GM18870 (cell line): ENCODE results near the gene CUL4A.
"Not testable (repeated sequence)": the region's sequence is repeated elsewhere in the genome, so short reads cannot be mapped to it uniquely, and the experiment has no call there.

Experiments used
- ATAC-seq: cut with Tn5 transposase; IDR thresholded peaks from one replicate; pipeline ENCODE4 v1.9.1; 2021; ENCODE audit warnings: moderate library complexity; ENCODE audit not compliant: unreplicated experiment

CUL4A gene

DNA sequence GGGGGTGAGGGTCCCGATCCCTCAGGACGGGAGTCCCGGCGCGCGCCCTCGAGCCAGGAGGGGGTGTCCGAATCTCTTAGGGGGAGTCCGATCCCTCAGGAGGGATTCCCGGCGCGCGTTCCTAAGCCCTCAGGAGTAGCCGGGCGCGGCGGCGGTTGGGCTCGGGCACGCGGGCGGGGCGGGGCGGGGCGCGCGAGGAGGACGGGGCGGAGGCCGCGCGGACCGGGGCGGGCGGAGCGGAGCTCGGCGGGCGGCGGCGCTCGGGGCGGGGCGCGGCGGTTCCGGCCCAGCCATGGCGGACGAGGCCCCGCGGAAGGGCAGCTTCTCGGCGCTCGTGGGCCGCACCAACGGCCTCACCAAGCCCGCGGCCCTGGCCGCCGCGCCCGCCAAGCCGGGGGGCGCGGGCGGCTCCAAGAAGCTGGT is at the start of gene CUL4A:
CUL4A (plus strand) TSS at position 278 of the 423 bp plus-strand sequence; CDS start at position 293, 15 bp downstream.
- peak; percentile 13 for ATAC-seq

DNA sequence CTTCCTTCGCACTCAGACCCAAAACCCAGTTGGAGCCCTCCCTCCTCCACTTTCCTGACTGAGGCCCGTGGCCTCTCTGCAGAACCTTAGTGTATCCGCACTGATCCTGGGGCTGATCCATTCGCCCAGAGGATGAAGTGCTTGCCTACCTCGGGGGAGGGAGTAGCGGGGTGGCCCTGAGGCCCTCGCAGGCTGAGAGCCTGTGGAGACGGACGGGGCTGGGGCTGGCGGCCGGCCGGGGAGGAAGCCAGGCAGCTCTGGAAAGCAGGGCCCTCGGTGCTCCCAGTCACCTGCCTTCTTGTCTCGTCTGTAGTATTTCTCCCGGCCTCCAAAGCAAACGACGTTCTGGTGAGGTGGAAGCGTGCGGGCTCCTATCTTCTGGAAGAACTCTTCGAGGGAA is 49.7 kb upstream of the CUL4A start:
- no peak for ATAC-seq

DNA sequence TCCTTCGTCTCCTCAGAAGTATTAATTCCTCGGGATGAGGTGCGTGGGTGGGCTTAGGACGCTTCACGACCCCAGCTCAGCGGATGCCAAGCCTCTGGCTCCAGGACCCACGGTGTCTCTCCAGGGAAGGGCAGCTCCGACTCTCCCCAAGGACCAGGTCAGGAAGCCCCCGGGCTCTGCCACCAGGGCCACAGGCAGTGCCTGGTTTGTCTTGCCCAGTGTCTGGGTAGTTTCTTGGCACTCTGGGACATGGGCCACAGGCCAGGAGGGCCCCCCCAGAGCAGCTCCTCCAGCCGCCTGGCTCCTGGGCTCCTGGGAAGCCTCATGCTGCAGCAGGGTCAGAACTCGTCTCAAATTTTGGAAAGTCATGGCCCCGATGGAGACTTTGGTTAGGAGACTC is 48.4 kb upstream of the CUL4A start:
- ATAC-seq: no peak

DNA sequence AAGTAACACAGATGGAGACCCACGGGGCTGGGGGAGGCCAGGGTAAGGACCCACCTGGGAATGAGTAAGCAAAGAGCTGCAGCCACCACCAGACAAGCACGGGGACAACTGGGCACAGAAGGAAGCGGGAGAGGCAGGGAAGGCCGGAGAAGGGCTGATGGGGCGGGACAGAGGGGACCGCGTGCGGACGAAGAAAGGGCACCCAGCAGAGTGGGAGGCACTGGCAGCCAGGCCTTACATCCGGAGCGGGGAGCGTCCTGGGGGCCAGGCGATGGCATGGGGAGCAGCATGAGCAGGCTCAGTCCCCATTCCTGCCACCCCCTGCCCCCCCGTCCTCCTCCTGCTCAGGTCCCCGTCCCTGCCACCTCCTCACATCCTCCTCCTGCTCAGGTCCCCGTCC is 48.0 kb upstream of the CUL4A start:
- no peak for ATAC-seq

DNA sequence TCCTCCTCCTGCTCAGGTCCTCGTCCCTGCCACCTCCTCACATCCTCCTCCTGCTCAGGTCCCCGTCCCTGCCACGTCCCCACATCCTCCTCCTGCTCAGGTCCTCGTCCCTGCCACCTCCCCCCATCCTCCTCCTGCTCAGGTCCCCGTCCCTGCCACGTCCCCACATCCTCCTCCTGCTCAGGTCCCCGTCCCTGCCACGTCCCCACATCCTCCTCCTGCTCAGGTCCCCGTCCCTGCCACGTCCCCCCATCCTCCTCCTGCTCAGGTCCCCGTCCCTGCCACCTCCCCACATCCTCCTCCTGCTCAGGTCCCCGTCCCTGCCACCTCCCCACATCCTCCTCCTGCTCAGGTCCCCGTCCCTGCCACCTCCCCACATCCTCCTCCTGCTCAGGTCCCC is 47.4 kb upstream of the CUL4A start:
- not testable (repeated sequence) for ATAC-seq

DNA sequence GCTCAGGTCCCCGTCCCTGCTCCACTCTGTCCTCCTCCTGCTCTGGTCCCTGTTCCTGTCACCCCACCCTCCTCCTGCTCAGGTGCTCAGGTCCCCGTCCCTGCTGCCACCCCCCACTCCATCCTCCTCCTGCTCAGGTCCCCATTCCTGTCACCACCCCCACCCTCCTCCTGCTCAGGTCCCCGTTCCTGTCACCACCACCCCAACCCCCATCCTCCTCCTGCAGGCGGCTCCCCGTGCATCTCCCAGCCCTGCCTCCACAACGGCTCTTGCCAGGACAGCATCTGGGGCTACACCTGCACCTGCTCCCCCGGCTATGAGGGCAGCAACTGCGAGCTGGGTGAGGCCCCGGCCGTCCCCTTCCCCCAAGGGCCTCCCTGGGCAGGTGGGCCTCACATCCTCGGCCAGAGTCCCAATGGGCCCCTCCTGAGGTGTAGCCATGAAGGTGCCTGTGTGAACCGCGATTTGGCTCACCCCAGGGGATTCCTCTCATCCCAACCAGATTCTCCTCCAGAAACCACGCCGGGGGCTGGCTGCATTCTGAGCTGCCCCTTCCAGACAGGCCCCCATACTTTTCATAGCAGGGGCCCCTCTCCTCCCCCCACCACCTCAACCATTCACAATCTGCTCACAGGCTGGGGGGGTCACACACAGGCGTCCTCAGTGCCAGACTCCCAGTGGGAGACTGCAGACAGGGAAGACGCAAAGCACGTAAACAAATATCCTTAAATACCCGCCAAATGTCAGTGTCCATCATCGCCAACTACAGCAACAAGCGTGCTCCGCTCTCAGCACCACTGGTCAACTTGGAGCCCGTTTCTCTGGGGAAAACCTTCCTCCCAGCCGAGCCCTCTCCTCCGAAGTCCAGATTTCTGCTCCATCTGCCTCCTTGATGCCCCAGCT is 46.4 kb upstream of the CUL4A start:
- ATAC-seq: no peak

DNA sequence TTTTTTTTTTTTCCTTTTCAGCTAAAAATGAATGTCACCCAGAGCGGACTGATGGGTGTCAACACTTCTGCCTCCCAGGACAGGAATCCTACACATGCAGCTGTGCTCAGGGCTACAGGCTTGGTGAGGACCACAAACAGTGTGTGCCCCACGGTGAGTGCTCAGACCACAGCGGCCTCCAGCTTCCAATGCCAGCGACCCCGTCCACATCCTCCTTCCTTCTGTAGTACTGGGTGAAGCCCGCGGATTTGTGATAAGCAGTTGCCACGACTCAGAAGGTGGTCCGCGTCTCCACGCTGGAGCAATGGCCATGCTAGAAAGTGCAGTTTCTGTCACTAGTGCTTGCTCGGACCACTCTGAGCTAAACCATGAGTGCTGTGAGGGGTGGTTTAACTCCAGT is 44.9 kb upstream of the CUL4A start:
- ATAC-seq: no peak

DNA sequence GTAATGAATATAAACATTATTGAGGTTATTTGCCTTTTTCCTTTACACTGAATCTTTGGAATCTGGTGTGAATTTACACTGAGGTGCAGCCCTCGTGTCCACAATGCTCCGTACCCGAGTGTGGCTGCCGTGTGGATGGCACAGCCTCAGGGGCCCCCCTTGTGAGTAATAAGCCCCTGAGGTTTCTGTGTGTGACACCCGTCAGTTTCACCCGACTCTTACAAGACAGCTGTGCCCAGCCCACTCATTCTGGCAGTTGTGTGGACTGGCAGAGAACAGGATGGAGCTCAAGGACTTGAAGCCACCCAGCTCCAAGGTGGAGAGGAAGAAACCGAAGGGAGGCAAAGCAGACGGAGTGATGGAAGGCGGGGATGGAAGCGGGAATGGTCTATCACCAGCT is 43.1 kb upstream of the CUL4A start:
- no peak for ATAC-seq

DNA sequence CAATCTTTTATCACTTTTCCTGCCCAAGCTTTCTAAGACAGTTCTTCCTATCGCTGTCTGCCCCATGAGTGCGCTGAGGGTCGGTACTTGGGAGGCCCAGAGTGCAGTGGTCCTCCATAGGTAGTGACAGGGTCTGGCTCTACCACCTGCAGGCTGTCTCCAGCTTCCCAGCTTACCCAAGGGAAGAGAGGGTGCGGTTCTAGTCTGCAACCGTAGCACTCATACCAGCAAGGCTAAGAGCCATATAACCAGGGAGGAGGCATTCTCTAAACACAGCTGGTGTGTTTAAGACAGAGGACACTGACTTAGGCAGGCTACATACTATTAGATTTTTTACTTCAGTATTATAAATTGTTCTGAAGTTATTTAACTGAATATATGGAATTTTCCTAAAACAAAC is 42.7 kb upstream of the CUL4A start:
- ATAC-seq: no peak

DNA sequence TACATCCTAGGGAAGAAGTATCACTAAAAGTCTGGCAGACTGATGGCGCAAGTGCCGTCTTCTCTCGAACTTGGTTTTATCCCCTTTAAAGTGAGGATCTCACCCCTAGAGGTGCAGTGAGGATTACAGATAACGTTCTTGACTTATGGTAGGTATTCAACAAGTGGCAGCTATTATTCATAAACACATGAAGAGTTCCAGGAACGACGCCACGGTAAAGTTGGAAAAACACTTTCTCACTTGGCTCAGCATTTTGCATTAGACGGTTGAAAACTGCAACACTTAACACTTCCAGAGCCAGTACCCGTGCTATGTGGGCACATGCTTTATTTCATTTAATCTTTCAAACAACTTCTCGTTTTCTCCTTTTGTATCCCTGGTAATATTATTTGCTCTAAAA is 42.3 kb upstream of the CUL4A start:
- ATAC-seq: no peak

DNA sequence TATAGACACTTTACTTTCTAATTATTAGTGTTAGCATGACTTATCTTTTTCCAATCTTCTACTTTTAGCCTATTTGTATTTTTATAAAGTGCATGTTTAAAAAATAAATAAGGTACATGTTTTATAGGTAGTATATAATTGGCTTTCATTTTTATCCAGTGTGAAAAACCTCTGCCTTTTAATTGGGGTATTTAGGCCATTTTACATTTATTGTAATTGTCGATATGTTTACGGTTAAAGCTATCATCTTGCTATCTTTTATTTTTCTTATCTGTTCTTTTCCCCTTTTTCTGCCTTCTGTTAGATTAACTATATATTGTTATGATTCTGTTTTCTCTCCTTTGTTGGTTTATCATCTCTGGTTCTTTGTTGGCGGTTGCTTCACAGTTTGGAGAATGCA is 41.8 kb upstream of the CUL4A start:
- ATAC-seq: no peak

DNA sequence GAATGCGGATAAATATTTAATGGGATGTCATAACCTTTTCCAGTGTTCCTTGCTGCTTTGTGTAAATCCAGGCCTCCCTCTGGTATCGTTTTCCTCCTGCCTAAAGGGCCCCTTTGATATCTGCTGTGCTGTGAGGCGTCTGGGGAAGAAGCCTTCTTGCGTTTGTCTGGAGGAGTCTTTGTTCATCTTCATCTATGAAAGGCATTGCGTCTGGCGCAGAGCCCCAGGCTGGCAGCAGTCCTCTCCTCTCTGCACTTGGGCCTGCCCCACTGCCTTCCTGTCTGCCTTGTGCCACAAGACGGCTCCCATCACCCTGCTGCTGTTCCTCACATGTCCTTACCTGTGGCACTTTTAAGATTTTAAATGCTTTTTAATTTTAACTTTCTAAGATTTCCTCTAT is 41.2 kb upstream of the CUL4A start:
- no peak for ATAC-seq

DNA sequence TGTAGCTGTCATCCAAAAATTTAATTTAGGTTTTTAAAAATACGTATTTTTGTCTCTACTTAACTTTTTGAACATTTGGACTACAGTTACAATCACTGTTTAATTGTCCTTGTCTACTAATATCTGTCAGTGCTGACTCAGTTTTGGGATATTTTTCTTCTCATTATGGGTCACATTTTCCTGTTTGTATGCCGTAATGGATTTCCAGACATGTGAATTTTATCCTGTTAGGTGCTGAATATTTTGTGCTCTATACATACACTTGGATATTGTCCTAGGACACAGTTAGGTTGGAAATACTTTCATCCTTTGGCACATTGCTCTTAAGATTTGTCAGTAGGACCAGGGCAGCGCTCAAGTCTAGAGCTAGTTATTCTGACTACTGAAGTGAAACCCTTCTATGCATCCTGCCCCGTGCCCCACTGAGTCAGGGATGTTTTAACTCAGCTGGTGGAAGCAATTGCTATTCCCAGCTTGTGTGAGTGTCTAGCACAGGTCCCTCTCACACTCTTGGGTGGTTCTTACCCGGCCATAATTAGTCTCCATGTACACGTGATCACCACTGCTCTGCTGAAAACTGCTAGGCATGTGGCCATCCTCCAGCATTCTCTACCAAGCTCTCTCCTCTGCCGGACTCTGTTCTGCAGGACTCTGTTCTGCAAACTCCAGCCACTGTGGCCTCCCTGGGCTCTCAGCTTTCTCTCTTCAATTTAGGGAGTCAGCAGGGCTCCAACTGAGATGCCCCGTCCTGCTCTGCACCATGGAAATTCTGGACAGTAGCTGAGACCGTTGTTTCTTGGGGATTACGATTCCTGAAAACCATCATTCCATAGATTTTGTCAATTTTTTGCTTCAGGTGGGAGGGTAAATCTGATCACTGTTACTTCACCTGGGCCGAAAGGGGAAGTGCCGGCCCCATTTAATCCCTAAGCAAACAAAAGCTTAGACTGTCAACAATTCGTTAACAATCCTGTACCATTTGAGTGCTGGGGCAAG is 39.8 kb upstream of the CUL4A start:
- no peak for ATAC-seq

DNA sequence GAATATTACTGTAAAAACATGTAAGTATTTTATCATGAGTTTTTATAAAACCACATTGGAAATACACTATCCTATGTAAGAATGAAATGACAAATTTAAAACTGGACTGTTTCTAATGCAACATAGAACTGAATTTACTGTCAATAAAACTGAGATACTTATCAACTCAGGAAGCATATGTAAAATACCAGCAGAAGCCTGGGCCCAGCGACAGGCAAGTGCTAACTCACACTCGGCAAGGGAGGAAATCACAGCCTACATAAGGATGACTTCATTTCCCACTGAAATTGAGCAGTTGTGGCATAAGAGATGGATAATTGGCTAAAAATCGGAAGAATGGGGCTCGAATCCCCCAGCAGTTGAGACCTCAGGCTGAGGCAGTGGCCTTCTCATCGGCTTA is 38.9 kb upstream of the CUL4A start:
- no peak for ATAC-seq

DNA sequence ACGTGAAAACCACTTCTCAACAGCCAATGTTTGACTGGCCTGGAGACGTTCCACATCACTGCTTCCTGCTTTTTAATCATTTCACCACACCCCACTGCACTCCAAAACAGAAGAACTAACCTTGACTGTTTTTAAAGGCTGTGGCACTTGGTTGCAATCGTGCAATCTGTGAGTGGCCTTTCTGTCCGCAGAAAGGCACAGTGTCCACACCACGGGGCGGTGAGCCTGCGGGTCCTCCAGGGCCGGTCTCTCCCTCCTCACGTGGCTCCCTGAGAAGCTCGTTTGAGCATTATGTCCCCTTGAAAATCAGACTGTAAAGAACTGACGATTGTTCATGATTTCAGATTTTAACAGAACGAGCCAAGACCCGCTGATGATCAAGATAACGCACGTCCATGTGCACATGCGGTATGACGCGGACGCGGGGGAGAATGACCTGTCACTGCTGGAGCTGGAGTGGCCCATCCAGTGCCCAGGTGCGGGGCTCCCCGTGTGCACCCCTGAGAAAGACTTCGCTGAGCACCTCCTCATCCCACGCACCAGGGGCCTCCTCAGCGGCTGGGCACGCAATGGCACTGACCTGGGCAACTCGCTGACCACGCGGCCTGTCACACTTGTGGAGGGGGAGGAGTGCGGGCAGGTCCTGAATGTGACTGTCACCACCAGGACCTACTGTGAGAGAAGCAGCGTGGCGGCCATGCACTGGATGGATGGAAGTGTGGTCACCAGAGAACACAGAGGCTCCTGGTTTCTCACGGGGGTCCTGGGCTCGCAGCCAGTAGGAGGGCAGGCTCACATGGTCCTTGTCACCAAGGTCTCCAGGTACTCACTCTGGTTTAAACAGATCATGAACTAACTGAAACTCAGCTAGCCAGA is 37.9 kb upstream of the CUL4A start:
- no peak for ATAC-seq

DNA sequence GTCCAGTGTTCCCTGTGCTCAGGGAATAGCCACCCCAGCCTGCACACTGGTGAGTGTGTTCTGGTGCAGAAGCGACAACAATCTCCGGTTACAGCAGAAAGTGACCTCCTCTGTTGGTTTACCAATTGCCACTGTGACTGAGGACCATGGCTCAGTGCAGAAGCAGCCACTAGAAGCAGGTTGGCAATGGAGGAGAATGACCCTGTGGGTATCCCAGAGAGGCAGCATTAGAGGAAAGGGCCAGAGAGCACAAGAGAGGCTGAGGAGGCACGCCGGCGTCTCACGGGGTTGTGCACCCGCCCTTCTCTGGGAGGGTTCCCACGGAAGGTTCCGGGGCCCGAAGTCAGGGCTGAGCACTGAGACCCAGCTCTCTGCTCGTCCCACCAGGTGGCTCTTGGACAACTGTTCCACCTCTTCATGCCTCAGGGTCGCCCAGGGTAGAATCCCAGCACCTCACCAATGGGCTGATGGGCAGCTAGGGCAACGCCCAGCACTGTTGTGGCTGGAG is 36.9 kb upstream of the CUL4A start:
- ATAC-seq: no peak

DNA sequence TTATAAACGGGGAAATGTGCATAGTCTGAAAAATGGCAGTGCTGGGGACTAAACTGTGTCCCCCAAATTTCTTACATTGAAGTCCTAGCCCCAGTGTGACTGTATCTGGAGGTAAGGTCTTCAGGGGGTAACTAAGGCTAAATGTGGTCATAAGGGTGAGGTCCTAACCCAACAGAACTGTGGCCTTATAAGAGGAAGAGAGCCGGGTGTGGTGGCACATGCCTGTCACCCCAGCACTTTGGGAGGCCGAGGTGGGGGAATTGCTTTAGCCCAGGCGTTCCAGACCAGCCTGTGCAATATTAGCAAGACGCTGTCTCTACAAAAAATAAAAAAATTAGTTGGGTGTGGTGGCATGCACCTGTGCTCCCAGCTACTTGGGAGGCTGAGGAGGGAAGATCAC is 33.1 kb upstream of the CUL4A start:
- no peak for ATAC-seq

DNA sequence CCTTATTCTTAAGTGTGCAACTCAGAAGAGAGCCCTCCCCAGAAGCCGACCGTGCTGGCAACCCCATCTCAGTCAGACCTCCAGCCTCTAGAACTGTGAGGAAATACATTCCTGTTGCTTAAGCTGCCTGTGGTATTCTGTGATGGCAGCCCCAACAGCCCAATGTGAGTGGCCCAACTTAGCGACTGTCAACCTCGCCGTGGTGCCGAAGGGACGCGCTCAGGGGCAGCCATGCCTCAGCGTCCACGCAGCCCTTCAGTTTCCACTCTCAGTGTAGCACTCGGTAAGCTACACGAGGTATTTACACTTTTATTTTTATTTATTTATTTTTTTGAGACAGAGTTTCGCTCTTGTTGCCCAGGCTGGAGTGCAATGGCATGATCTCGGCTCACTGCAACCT is 32.6 kb upstream of the CUL4A start:
- no peak for ATAC-seq

DNA sequence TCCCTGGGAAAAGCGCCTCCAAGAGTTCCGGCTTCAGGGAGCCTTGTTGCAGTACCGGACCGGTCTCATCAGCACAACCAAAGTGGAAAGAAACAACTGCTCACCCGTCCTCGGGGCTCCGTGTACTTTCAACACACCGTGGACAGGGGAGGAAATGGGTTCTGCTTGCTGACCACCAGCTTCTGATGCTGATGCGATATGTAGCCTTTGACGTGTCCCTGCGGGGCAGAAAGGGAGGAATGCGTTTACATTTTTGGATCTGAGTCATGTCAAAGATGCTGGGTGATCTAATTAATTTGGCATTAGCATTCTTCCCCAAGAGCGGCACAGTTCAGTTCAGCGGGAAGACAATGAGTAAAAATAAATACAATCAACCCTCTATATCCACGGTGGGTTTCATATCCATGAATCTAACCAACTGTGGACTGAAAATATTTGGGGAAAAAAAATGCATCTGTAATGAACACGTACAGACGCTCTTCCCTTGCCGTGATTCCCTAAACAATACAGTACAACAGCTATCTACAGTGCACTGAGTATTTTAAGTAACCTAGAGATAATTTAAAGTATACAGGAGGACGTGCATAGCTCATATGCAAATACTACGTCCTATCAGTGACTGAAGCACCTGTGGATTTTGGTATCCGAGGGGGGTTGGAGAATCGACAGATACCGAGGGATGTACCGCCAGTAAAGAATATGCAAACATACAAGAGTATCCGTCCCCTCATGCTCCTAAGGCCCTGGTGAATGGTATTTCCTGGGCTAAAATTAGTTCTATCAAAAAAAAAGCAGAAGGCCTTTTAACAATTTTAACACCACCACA is 31.1 kb upstream of the CUL4A start:
- ATAC-seq: no peak

DNA sequence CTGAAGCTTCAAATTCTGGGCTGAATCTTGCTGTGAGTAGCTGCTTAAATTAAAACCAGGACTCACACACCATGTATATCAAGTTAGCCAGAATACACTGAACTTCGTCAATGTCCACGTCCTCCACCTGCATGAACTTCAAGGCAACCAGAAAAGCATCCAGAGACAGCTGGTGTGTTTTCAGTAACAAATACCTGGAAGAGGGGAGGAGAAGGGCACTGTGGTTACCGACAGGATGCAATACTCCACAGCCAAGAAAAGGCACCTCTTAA is 30.6 kb upstream of the CUL4A start:
- ATAC-seq: no peak
